Spleen (tissue), 7 donors: ENCODE data around the gene ZNF473.

Experiments
- CTCF ChIP-seq, 11 experiments: fragments of 200-600 bp in 7 of 11; fragments of 450-650 bp in 4 of 11; sonication (generic) in 4 of 11; IDR thresholded peaks in 8 of 11; conservative IDR thresholded peaks in 3 of 11; 1 replicate in 7 of 11; 2 replicates in 4 of 11; pipeline versions ENCODE4 v1.4.0 to v1.8.0; 2016 to 2021; ENCODE audit warnings: antibody characterized with exemption in 11 of 11, inconsistent platforms in 4 of 11, mild to moderate bottlenecking in 1 of 11
- POLR2A ChIP-seq, 3 donors: fragments of 450-650 bp; IDR thresholded peaks; one replicate each; pipeline ENCODE4 v1.5.1; 2017; ENCODE audit warnings: antibody characterized with exemption in 3 of 3, mild to moderate bottlenecking in 1 of 3
- donor health status: DM: no; HTN: no; CAD: no; lungs with moderate emphysema.
- donor health status: DM: no; HTN: no; CAD: no.
- donor health status: DM: no; HTN: no; CAD: no.

- TF ChIP-seq POLR2A (IDR thresholded peaks at IDR 0.05) (no peak), CTCF (IDR thresholded peaks at IDR 0.05 in 8 of 11, conservative IDR thresholded peaks at IDR 0.05 in 3 of 11) (no peak)
These were observed 47.9 kb upstream of the ZNF473 start for GRCh38 chr19:49977881-49978280.
